H9 (cell line): ENCODE data around the gene LHX1. TPM values are rescaled to one million over a fixed set of nuclear protein-coding genes. Genes with fewer than 3 reads are reported as not detected.

Experiments used
- DNase-seq: peaks from one replicate; pipeline ENCODE4 v3.0.0-alpha.2; 2017
- H2AFZ ChIP-seq: one replicate; pipeline ENCODE4 v1.6.1; 2013; ENCODE audit warnings: mild to moderate bottlenecking, low read length, control low read depth, moderate library complexity
- H2AK5ac ChIP-seq: 2 replicates; pipeline ENCODE4 v1.6.1; 2013; ENCODE audit warnings: low read length, control low read depth, mixed read lengths; ENCODE audit not compliant: insufficient read length
- H2BK120ac ChIP-seq: one replicate; pipeline ENCODE4 v1.6.1; 2013; ENCODE audit warnings: low read depth, mild to moderate bottlenecking, low read length, control low read depth, inconsistent platforms; ENCODE audit not compliant: poor library complexity, severe bottlenecking
- H2BK12ac ChIP-seq: 2 replicates; pipeline ENCODE4 v1.6.1; 2013; ENCODE audit warnings: low read length, control low read depth, mixed read lengths, low read depth; ENCODE audit not compliant: insufficient read length
- H2BK15ac ChIP-seq: 2 replicates; pipeline ENCODE4 v1.6.1; 2013; ENCODE audit warnings: low read depth, low read length, control low read depth
- H2BK20ac ChIP-seq: one replicate; pipeline ENCODE4 v1.6.1; 2013; ENCODE audit warnings: low read depth, mild to moderate bottlenecking, low read length, control low read depth, inconsistent platforms; ENCODE audit not compliant: poor library complexity, severe bottlenecking
- H2BK5ac ChIP-seq: 2 replicates; pipeline ENCODE4 v1.6.1; 2013; ENCODE audit warnings: low read length, control low read depth, mixed read lengths; ENCODE audit not compliant: insufficient read length
- H3K14ac ChIP-seq: 2 replicates; pipeline ENCODE4 v1.6.1; 2013; ENCODE audit warnings: low read length, control low read depth; ENCODE audit not compliant: insufficient read depth
- H3K18ac ChIP-seq: 2 replicates; pipeline ENCODE4 v1.6.1; 2013; ENCODE audit warnings: low read depth, mild to moderate bottlenecking, mixed read lengths, low read length, control low read depth; ENCODE audit not compliant: insufficient read length
- H3K23ac ChIP-seq: 2 replicates; pipeline ENCODE4 v1.6.1; 2013; ENCODE audit warnings: low read length, control low read depth, mixed read lengths, low read depth; ENCODE audit not compliant: insufficient read length
- H3K23me2 ChIP-seq: 2 replicates; pipeline ENCODE4 v1.6.1; 2013; ENCODE audit warnings: low read depth, mild to moderate bottlenecking, mixed read lengths, low read length, control low read depth; ENCODE audit not compliant: insufficient read length, poor library complexity, severe bottlenecking
- H3K27ac ChIP-seq: 2 replicates; pipeline ENCODE4 v1.5.1; 2013; ENCODE audit warnings: low read length, control low read depth, mixed read lengths, low read depth; ENCODE audit not compliant: insufficient read length
- H3K27me3 ChIP-seq: 2 replicates; pipeline ENCODE4 v1.6.1; 2013; ENCODE audit warnings: low read length, control low read depth, inconsistent platforms; ENCODE audit not compliant: insufficient read depth
- H3K4ac ChIP-seq: 2 replicates; pipeline ENCODE4 v1.6.1; 2013; ENCODE audit warnings: low read depth, mild to moderate bottlenecking, control low read depth, inconsistent platforms, low read length, moderate library complexity
- H3K4me1 ChIP-seq: 2 replicates; pipeline ENCODE4 v1.6.1; 2013; ENCODE audit warnings: low read length, control low read depth, inconsistent platforms; ENCODE audit not compliant: insufficient read depth
- H3K4me2 ChIP-seq: 2 replicates; pipeline ENCODE4 v1.6.1; 2013; ENCODE audit warnings: low read length, control low read depth, mixed read lengths; ENCODE audit not compliant: insufficient read length, insufficient read depth
- H3K56ac ChIP-seq: 2 replicates; pipeline ENCODE4 v1.6.1; 2013; ENCODE audit warnings: low read depth, mild to moderate bottlenecking, mixed read lengths, low read length, control low read depth; ENCODE audit not compliant: insufficient read length
- H3K79me1 ChIP-seq: 2 replicates; pipeline ENCODE4 v1.6.1; 2013; ENCODE audit warnings: low read depth, mild to moderate bottlenecking, moderate library complexity, low read length, control low read depth, inconsistent platforms; ENCODE audit not compliant: insufficient read depth, poor library complexity, severe bottlenecking
- H3K79me2 ChIP-seq: 2 replicates; pipeline ENCODE4 v1.6.1; 2013; ENCODE audit warnings: low read length, control low read depth, inconsistent platforms; ENCODE audit not compliant: insufficient read depth
- H3K9ac ChIP-seq: 2 replicates; pipeline ENCODE4 v1.6.1; 2013; ENCODE audit warnings: low read length, control low read depth, mixed read lengths; ENCODE audit not compliant: insufficient read length; ENCODE audit errors: extremely low read depth
- H3K9me3 ChIP-seq: one replicate; pipeline ENCODE4 v1.6.1; 2013; ENCODE audit warnings: low read depth, low read length, inconsistent platforms; ENCODE audit not compliant: control insufficient read depth
- H3T11ph ChIP-seq: one replicate; pipeline ENCODE4 v1.6.1; 2013; ENCODE audit warnings: mild to moderate bottlenecking, low read length, control low read depth, inconsistent platforms
- H4K20me1 ChIP-seq: one replicate; pipeline ENCODE4 v1.6.1; 2013; ENCODE audit not compliant: control insufficient read depth, insufficient read length, insufficient read depth
- H4K5ac ChIP-seq: 2 replicates; pipeline ENCODE4 v1.6.1; 2013; ENCODE audit warnings: low read depth, mild to moderate bottlenecking, mixed read lengths, low read length, control low read depth; ENCODE audit not compliant: insufficient read length
- H4K8ac ChIP-seq: replicated peaks from 2 replicates; pipeline ENCODE4 v1.6.1; 2013; ENCODE audit warnings: low read length, control low read depth, mixed read lengths, low read depth; ENCODE audit not compliant: insufficient read length
- H4K91ac ChIP-seq: 2 replicates; pipeline ENCODE4 v1.6.1; 2013; ENCODE audit warnings: low read depth, mild to moderate bottlenecking, moderate library complexity, mixed read lengths, low read length, control low read depth; ENCODE audit not compliant: insufficient read length
- H3K27ac Mint-ChIP-seq, 3 experiments: 2 replicates in 2 of 3; 3 replicates in 1 of 3; pipeline ENCODE4 v1.8.0; 2020 to 2021; ENCODE audit warnings: mixed read lengths in 3 of 3, mild to moderate bottlenecking in 1 of 3, moderate library complexity in 1 of 3
- H3K27me3 Mint-ChIP-seq: 2 replicates; pipeline ENCODE4 v1.8.0; 2021; ENCODE audit warnings: low read depth, mild to moderate bottlenecking, moderate library complexity, mixed read lengths
- H3K36me3 Mint-ChIP-seq, 3 experiments: 2 replicates in 2 of 3; 3 replicates in 1 of 3; pipeline ENCODE4 v1.8.0; 2020 to 2021; ENCODE audit warnings: low read depth in 3 of 3, mixed read lengths in 3 of 3; ENCODE audit not compliant: insufficient read depth in 1 of 3
- H3K4me1 Mint-ChIP-seq, 2 experiments: 2 replicates each; pipeline ENCODE4 v1.8.0; 2020; ENCODE audit warnings: mixed read lengths in 2 of 2
- H3K4me3 Mint-ChIP-seq, 2 experiments: 2 replicates in 1 of 2; 3 replicates in 1 of 2; pipeline ENCODE4 v1.8.0; 2020 to 2021; ENCODE audit warnings: mild to moderate bottlenecking in 2 of 2, mixed read lengths in 2 of 2, moderate library complexity in 1 of 2
- H3K9me3 Mint-ChIP-seq, 2 experiments: 2 replicates in 1 of 2; 3 replicates in 1 of 2; pipeline ENCODE4 v1.8.0; 2020; ENCODE audit warnings: mild to moderate bottlenecking in 2 of 2, mixed read lengths in 2 of 2, moderate library complexity in 1 of 2
- CTCF ChIP-seq: fragments of 200-600 bp; sonication (generic); conservative IDR thresholded peaks from 3 replicates; pipeline ENCODE4 v1.8.0; 2021; ENCODE audit warnings: antibody characterized with exemption, mild to moderate bottlenecking
- WGBS: extraction: QIAGEN DNeasy Blood & Tissue Kit; methylation state at CpG from one replicate; pipeline ENCODE4 v1.1.7; 2013; ENCODE audit warnings: missing lambda C conversion rate, low lambda C conversion rate, mixed read lengths; ENCODE audit not compliant: insufficient read length; ENCODE audit errors: extremely low coverage; 5-methylcytosine and 5-hydroxymethylcytosine counted together
- total RNA-seq: library from RNA; stranded (reverse); gene quantifications from 2 replicates; pipeline ENCODE4 v1.2.1, GENCODE V29; 2021

The LHX1 gene
- total RNA-seq, 1 experiment from 2014 or later: 0.22 TPM

- H3K4me1 ChIP-seq: peaks cover 9% of the 10 kb centered on the region; the same call in 1 of the 2 replicates
- Mint-ChIP-seq H3K9me3 (peaks cover 0 to 3% of the 10 kb centered on the region in 2 experiments; a peak in 2 of 5 replicates), H3K4me3 (no peak overlapping the region; a peak in 1 of 5 replicates), H3K36me3 (no peaks in the 10 kb centered on the region), H3K27ac (peak overlapping the region in 1 of 3 experiments; percentile 82; a peak in 1 of 7 replicates), H3K27me3 (peaks cover 30% of the 10 kb centered on the region), H3K4me1 (peaks cover 47 to 67% of the 10 kb centered on the region in 2 experiments)
- no peak overlapping the region for H2BK12ac ChIP-seq
- no peak overlapping the region for H3K4me2 ChIP-seq
- H3K27me3 ChIP-seq: no peaks in the 10 kb centered on the region
- no peaks in the 10 kb centered on the region for H3K23me2 ChIP-seq
- H2BK5ac ChIP-seq: no peak overlapping the region
- H2BK120ac ChIP-seq: no peak overlapping the region
- H2BK20ac ChIP-seq: no peak overlapping the region
- H3K18ac ChIP-seq: no peak overlapping the region
- H2BK15ac ChIP-seq: no peak overlapping the region
- no peak overlapping the region for H3K4ac ChIP-seq
- H2AK5ac ChIP-seq: no peak overlapping the region
- no peak overlapping the region for H3K27ac ChIP-seq
- H4K91ac ChIP-seq: no peak overlapping the region
- H4K5ac ChIP-seq: no peak overlapping the region
- no peak overlapping the region for H3K9ac ChIP-seq
- no peak overlapping the region for H3T11ph ChIP-seq
- DNase-seq: no peak
- no peak overlapping the region for H3K14ac ChIP-seq
- H3K79me1 ChIP-seq: no peaks in the 10 kb centered on the region
- no peak overlapping the region for H4K8ac ChIP-seq
- H3K9me3 ChIP-seq: no peaks in the 10 kb centered on the region
- no peak for TF ChIP-seq CTCF
- no peak overlapping the region for H2AFZ ChIP-seq
- H3K56ac ChIP-seq: no peak overlapping the region
- H4K20me1 ChIP-seq: no peaks in the 10 kb centered on the region
- no peaks in the 10 kb centered on the region for H3K79me2 ChIP-seq
- H3K23ac ChIP-seq: no peak overlapping the region
- WGBS: no CpG with 5 or more reads among the region's 7 CpGs
These were observed 17.8 kb upstream of the LHX1 start for GRCh38 chr17:36919407-36919968.
